ENCODE measurements around the gene CFAP68. TPM values are rescaled to one million over a fixed set of nuclear protein-coding genes. Genes with fewer than 3 reads are reported as not detected.

CFAP68 gene
- total and polyA plus RNA-seq, 2 donors from 2014 or later: 29.5 to 93.7 TPM

GRCh38 chr11:111845276-111846028, 33.9 kb upstream of the CFAP68 start:
- intact Hi-C loops (cut with DNase I): loop anchor here (10.0 kb wide), 1 partner anchor 241 kb away; the partner anchor contains the start of gene SIK2
- peaks cover 6 to 14% (median 13%) of the 10 kb centered on the region in 3 donors for H3K36me3 ChIP-seq (ENCODE audit: control insufficient read depth in 2 of 3, insufficient read depth in 3 of 3, low read length in 3 of 3)
- peaks cover 0 to 5% (median 4%) of the 10 kb centered on the region in 3 donors for H3K4me1 ChIP-seq (ENCODE audit: control insufficient read depth in 2 of 3, insufficient read depth in 2 of 3, low read depth in 1 of 3, low read length in 3 of 3)
- no peak overlapping the region for H3K9ac ChIP-seq (ENCODE audit: low read length in 3 of 3)
- no peak overlapping the region for H3K27ac ChIP-seq (ENCODE audit: low read depth in 2 of 2, low read length in 2 of 2)
- DNase-seq: no peak
- no peak overlapping the region for H3K4me3 ChIP-seq (ENCODE audit: low read length in 3 of 3)
- FAIRE-seq: no peak
- H3K9me3 ChIP-seq (ENCODE audit: control insufficient read depth in 2 of 3, insufficient read depth in 1 of 3, low read length in 3 of 3): no peaks in the 10 kb centered on the region
- TF ChIP-seq CTCF (IDR thresholded peaks at IDR 0.05; ENCODE audit: borderline replicate concordance, extremely low read depth, insufficient read depth): no peak
- H3K27me3 ChIP-seq (ENCODE audit: control insufficient read depth, insufficient read depth, low read length): no peaks in the 10 kb centered on the region

- H3K9me3 ChIP-seq (ENCODE audit: control insufficient read depth in 2 of 3, insufficient read depth in 1 of 3, low read length in 3 of 3): no peaks in the 10 kb centered on the region
- H3K4me1 ChIP-seq (ENCODE audit: control insufficient read depth in 2 of 3, insufficient read depth in 2 of 3, low read depth in 1 of 3, low read length in 3 of 3): peaks cover 0 to 3% (median 0%) of the 10 kb centered on the region in 3 donors
- no peak for FAIRE-seq
- H3K9ac ChIP-seq (ENCODE audit: low read length in 3 of 3): no peak overlapping the region
- DNase-seq: no peak
- TF ChIP-seq CTCF (IDR thresholded peaks at IDR 0.05; ENCODE audit: borderline replicate concordance, extremely low read depth, insufficient read depth): no peak
- intact Hi-C loops (cut with DNase I): loop anchor here (10.0 kb wide), 1 partner anchor 241 kb away; the partner anchor contains the start of gene SIK2
- no peaks in the 10 kb centered on the region for H3K27me3 ChIP-seq (ENCODE audit: control insufficient read depth, insufficient read depth, low read length)
- H3K27ac ChIP-seq (ENCODE audit: low read depth in 2 of 2, low read length in 2 of 2): no peak overlapping the region
- peaks cover 6 to 14% (median 13%) of the 10 kb centered on the region in 3 donors for H3K36me3 ChIP-seq (ENCODE audit: control insufficient read depth in 2 of 3, insufficient read depth in 3 of 3, low read length in 3 of 3)
- no peak overlapping the region for H3K4me3 ChIP-seq (ENCODE audit: low read length in 3 of 3)
Measured at GRCh38 chr11:111846063-111846462, 33.3 kb upstream of the CFAP68 start.

GRCh38 chr11:111846636-111847035, 32.7 kb upstream of the CFAP68 start:
- no peak overlapping the region for H3K27ac ChIP-seq (ENCODE audit: low read depth in 2 of 2, low read length in 2 of 2)
- intact Hi-C loops (cut with DNase I): loop anchor here (10.0 kb wide), 1 partner anchor 242 kb away; the partner anchor contains the start of gene SIK2

More at GRCh38 chr11:111846636-111847035, 32.7 kb upstream of the CFAP68 start:
- no peak overlapping the region for H3K4me3 ChIP-seq (ENCODE audit: low read length in 3 of 3)
- no peaks in the 10 kb centered on the region for H3K4me1 ChIP-seq (ENCODE audit: control insufficient read depth in 2 of 3, insufficient read depth in 2 of 3, low read depth in 1 of 3, low read length in 3 of 3)
- TF ChIP-seq CTCF (IDR thresholded peaks at IDR 0.05; ENCODE audit: borderline replicate concordance, extremely low read depth, insufficient read depth): no peak
- FAIRE-seq: no peak
- no peaks in the 10 kb centered on the region for H3K27me3 ChIP-seq (ENCODE audit: control insufficient read depth, insufficient read depth, low read length)
- DNase-seq: no peak
- no peaks in the 10 kb centered on the region for H3K9me3 ChIP-seq (ENCODE audit: control insufficient read depth in 2 of 3, insufficient read depth in 1 of 3, low read length in 3 of 3)
- no peak overlapping the region for H3K9ac ChIP-seq (ENCODE audit: low read length in 3 of 3)
- H3K36me3 ChIP-seq (ENCODE audit: control insufficient read depth in 2 of 3, insufficient read depth in 3 of 3, low read length in 3 of 3): peaks cover 6 to 14% (median 13%) of the 10 kb centered on the region in 3 donors
